GM12878 (cell line): ENCODE results near the gene ASB4. TPM values are rescaled to one million over a fixed set of nuclear protein-coding genes. Genes with fewer than 3 reads are reported as not detected.

Experiments
- ATAC-seq: fragments of 200-7000 bp; cut with Tn5 transposase; 3 replicates; pipeline ENCODE4 v1.9.1; 2020; ENCODE audit warnings: mild to moderate bottlenecking, moderate library complexity
- BruUV-seq: library from RNA; stranded (reverse); fragments of 400-500 nt; replicated peaks from 2 replicates; lab custom pipeline; 2021; lab: Mats Ljungman, UMichigan
- CTCF ChIA-PET: fragments of 300-600 bp; sonication (Branson Sonifier 250); formaldehyde crosslinking; extraction: SDS; loops from one replicate; lab custom pipeline; 2021; ENCODE audit warnings: inconsistent platforms; lab: Yijun Ruan, JAX
- POLR2A ChIA-PET: fragments of 350-600 bp; formaldehyde crosslinking; extraction: SDS; loops from one replicate; lab custom pipeline; 2021; ENCODE audit warnings: inconsistent platforms; lab: Charles Lee
- RAD21 ChIA-PET: fragments of 300-600 bp; sonication (Branson Sonifier 250); formaldehyde crosslinking; loops from one replicate; lab custom pipeline; 2023; ENCODE audit warnings: antibody characterized with exemption; ENCODE audit not compliant: unreplicated experiment; lab: Charles Lee
- SMC1A ChIA-PET: fragments of 300-600 bp; sonication (Branson Sonifier 250); formaldehyde crosslinking; loops from one replicate; lab custom pipeline; 2023; ENCODE audit not compliant: unreplicated experiment, uncharacterized antibody; lab: Charles Lee
- DNase-seq: peaks from one replicate; pipeline ENCODE4 v3.0.0-alpha.2; 2011; ENCODE audit warnings: low read depth, low spot score
- FAIRE-seq: peaks from 3 replicates; lab custom pipeline; 2011; peaks lifted over from hg19 to GRCh38; lab: Jason Lieb, UNC
- H2AFZ ChIP-seq: 2 replicates; pipeline ENCODE4 v1.6.0; 2011; ENCODE audit warnings: low read depth, low read length, control low read depth; ENCODE audit not compliant: control insufficient read depth
- H3K27ac ChIP-seq: 2 replicates; pipeline ENCODE4 v1.5.1; 2011; ENCODE audit warnings: control low read depth; ENCODE audit not compliant: control insufficient read depth, insufficient read depth
- H3K27me3 ChIP-seq, 2 experiments: replicated peaks in 1 of 2; 2 replicates each; pipeline versions ENCODE4 v1.6.0 to v1.6.1; 2011; ENCODE audit warnings: low read length in 1 of 2; ENCODE audit not compliant: control insufficient read depth in 2 of 2, insufficient read depth in 2 of 2
- H3K36me3 ChIP-seq, 2 experiments: 2 replicates each; pipeline ENCODE4 v1.5.1; 2011; ENCODE audit warnings: low read length in 1 of 2; ENCODE audit not compliant: control insufficient read depth in 2 of 2, insufficient read depth in 2 of 2
- H3K4me1 ChIP-seq: 2 replicates; pipeline ENCODE4 v1.6.1; 2011; ENCODE audit warnings: mild to moderate bottlenecking, low read length, moderate library complexity, mixed read lengths; ENCODE audit not compliant: control insufficient read depth, insufficient read depth
- H3K4me2 ChIP-seq: 2 replicates; pipeline ENCODE4 v1.6.0; 2011; ENCODE audit warnings: control low read depth; ENCODE audit not compliant: control insufficient read depth, insufficient read depth
- H3K4me3 ChIP-seq: fragments of 200-600 bp; sonication (generic); 2 replicates; pipeline ENCODE4 v1.5.1; 2016
- H3K79me2 ChIP-seq: 2 replicates; pipeline ENCODE4 v1.6.0; 2011; ENCODE audit warnings: low read length; ENCODE audit not compliant: control insufficient read depth, insufficient read depth
- H3K9ac ChIP-seq: 2 replicates; pipeline ENCODE4 v1.8.0; 2011; ENCODE audit warnings: low read length, control low read depth, mixed read lengths; ENCODE audit not compliant: control insufficient read depth, insufficient read depth
- H3K9me3 ChIP-seq: replicated peaks from 3 replicates; pipeline ENCODE4 v1.5.1; 2011; ENCODE audit warnings: mild to moderate bottlenecking, low read length; ENCODE audit not compliant: control insufficient read depth, insufficient read depth
- H4K20me1 ChIP-seq: 2 replicates; pipeline ENCODE4 v1.6.0; 2011; ENCODE audit not compliant: control insufficient read depth, insufficient read depth
- BCLAF1 ChIP-seq: fragments of 450-650 bp; IDR thresholded peaks from 2 replicates; pipeline ENCODE4 v1.6.1; 2017; ENCODE audit warnings: antibody characterized with exemption, mild to moderate bottlenecking, moderate library complexity
- BMI1 ChIP-seq: fragments of 450-650 bp; IDR thresholded peaks from 2 replicates; pipeline ENCODE4 v1.6.1; 2016; ENCODE audit warnings: mild to moderate bottlenecking, moderate library complexity, borderline replicate concordance
- CBFB ChIP-seq: IDR thresholded peaks from 2 replicates; pipeline ENCODE4 v1.6.1; 2016; ENCODE audit warnings: antibody characterized with exemption, low read depth
- ETV6 ChIP-seq, 2 experiments: fragments of 450-650 bp in 1 of 2; IDR thresholded peaks in 1 of 2; conservative IDR thresholded peaks in 1 of 2; 2 replicates each; pipeline ENCODE4 v1.6.1; 2014; ENCODE audit warnings: antibody characterized with exemption in 1 of 2, borderline replicate concordance in 1 of 2, low read depth in 1 of 2, mild to moderate bottlenecking in 1 of 2, moderate library complexity in 1 of 2
- FOS ChIP-seq: IDR thresholded peaks from 3 replicates; pipeline ENCODE4 v1.6.1; 2011; ENCODE audit warnings: borderline replicate concordance; ENCODE audit not compliant: insufficient read length; ENCODE audit errors: extremely low read depth
- FOXM1 ChIP-seq: IDR thresholded peaks from 2 replicates; pipeline ENCODE4 v1.6.1; 2012; ENCODE audit warnings: low read depth, mild to moderate bottlenecking, inconsistent platforms, low read length, moderate library complexity
- HSF1 ChIP-seq: fragments of 150-350 bp; IDR thresholded peaks from 2 replicates; pipeline ENCODE4 v1.6.1; 2014; ENCODE audit warnings: mild to moderate bottlenecking, low read depth, low read length
- IKZF1 ChIP-seq: fragments of 450-650 bp; conservative IDR thresholded peaks from 2 replicates; pipeline ENCODE4 v1.6.1; 2017; ENCODE audit warnings: antibody characterized with exemption, mild to moderate bottlenecking
- MTA2 ChIP-seq: fragments of 450-650 bp; IDR thresholded peaks from 2 replicates; pipeline ENCODE4 v1.6.1; 2016; ENCODE audit warnings: low read depth, mild to moderate bottlenecking, moderate library complexity
- NFXL1 ChIP-seq: fragments of 450-650 bp; IDR thresholded peaks from 2 replicates; pipeline ENCODE4 v1.6.1; 2017; ENCODE audit warnings: antibody characterized with exemption, mild to moderate bottlenecking, borderline replicate concordance
- RAD51 ChIP-seq: fragments of 450-650 bp; IDR thresholded peaks from 2 replicates; pipeline ENCODE4 v1.6.1; 2016; ENCODE audit warnings: moderate library complexity, mild to moderate bottlenecking, inconsistent platforms
- SMAD5 ChIP-seq: IDR thresholded peaks from 2 replicates; pipeline ENCODE4 v1.6.1; 2016; ENCODE audit warnings: antibody characterized with exemption, low read depth
- SMC3 ChIP-seq: IDR thresholded peaks from 2 replicates; pipeline ENCODE4 v1.6.1; 2011; ENCODE audit warnings: low read length, improper control_type of control experiment, borderline replicate concordance
- SP1 ChIP-seq: IDR thresholded peaks from one replicate; pipeline ENCODE4 v1.6.1; 2011; ENCODE audit warnings: low read depth, low read length
- YY1 ChIP-seq: IDR thresholded peaks from 2 replicates; pipeline ENCODE4 v1.6.1; 2011; ENCODE audit warnings: low read depth, mild to moderate bottlenecking, low read length
- ZBED1 ChIP-seq: IDR thresholded peaks from 2 replicates; pipeline ENCODE4 v1.6.1; 2016; ENCODE audit warnings: borderline replicate concordance
- ZNF207 ChIP-seq: fragments of 450-650 bp; IDR thresholded peaks from 2 replicates; pipeline ENCODE4 v1.6.1; 2014; ENCODE audit warnings: antibody characterized with exemption, mild to moderate bottlenecking, borderline replicate concordance
- ZNF217 ChIP-seq: fragments of 450-650 bp; IDR thresholded peaks from 2 replicates; pipeline ENCODE4 v1.6.1; 2017; ENCODE audit warnings: antibody characterized with exemption, mild to moderate bottlenecking
- WGBS: methylation state at CpG from one replicate; pipeline ENCODE4 v1.1.6; 2016; ENCODE audit warnings: low lambda C conversion rate; ENCODE audit not compliant: insufficient replicate concordance, insufficient coverage; ENCODE audit errors: missing lambda C conversion rate; 5-methylcytosine and 5-hydroxymethylcytosine counted together
- in situ Hi-C: fragments of 300-500 bp; cut with MboI; formaldehyde crosslinking; loops from 9 replicates; pipeline ENCODE4 v1.14.3; 2018; ENCODE audit warnings: mixed read lengths
- intact Hi-C: fragments of 100-400 bp; cut with micrococcal nuclease; formaldehyde crosslinking; loops from one replicate; pipeline ENCODE4 v1.14.2; 2022; ENCODE audit not compliant: unreplicated experiment
- polyA plus RNA-seq, 11 experiments: library from polyadenylated mRNA; depleted of rRNA in 4 of 11; unstranded in 6 of 11; stranded (reverse) in 5 of 11; fragments of >200 nt; fragmentation: Nextera tagmentation in 4 of 11; fragmentation: Illumina TruSeq in 1 of 11; extraction: Ambion mirVana in 4 of 11; extraction: Trizol in 1 of 11; gene quantifications; 1 replicate in 1 of 11; 2 replicates in 10 of 11; pipeline versions ENCODE4 v1.2.1 to v1.2.3, GENCODE V29; 2011 to 2016; ENCODE audit warnings: inconsistent platforms in 2 of 11, missing spikeins in 2 of 11, low read depth in 1 of 11
- total RNA-seq, 4 experiments: library from RNA; depleted of rRNA in 3 of 4; stranded (reverse); fragments of >200 nt in 3 of 4; fragmentation: Illumina TruSeq in 1 of 4; extraction: Trizol in 1 of 4; gene quantifications; 2 replicates each; pipeline versions ENCODE4 v1.2.1 to v1.2.3, GENCODE V29; 2013 to 2021

ASB4 gene
- total and polyA plus RNA-seq, 10 of the 15 experiments (the other 5 are each of a cell fraction or from before 2014, with no cell fraction given): 0.12 to 1.1 TPM; not detected in 8

- in situ Hi-C loops (no loop called here), intact Hi-C loops (no loop called here)
- Histone ChIP-seq H3K9ac (no peak overlapping the region), H3K4me3 (no peak overlapping the region), H3K27me3 (no peaks in the 10 kb centered on the region), H3K4me1 (no peaks in the 10 kb centered on the region), H3K9me3 (no peaks in the 10 kb centered on the region), H4K20me1 (no peaks in the 10 kb centered on the region; the same call in 1 of the 2 replicates), H3K27ac (no peak overlapping the region), H3K4me2 (no peak overlapping the region), H3K79me2 (no peaks in the 10 kb centered on the region), H2AFZ (no peak overlapping the region), H3K36me3 (no peaks in the 10 kb centered on the region)
- no TSS peak for BruUV-seq
- TF ChIP-seq MTA2 (no peak), SMC3 (no peak), FOS (no peak), HSF1 (no peak), ZBED1 (no peak), SMAD5 (no peak), IKZF1 (no peak), NFXL1 (no peak), ZNF217 (no peak), RAD51 (no peak), FOXM1 (no peak), BCLAF1 (no peak), CBFB (no peak), ZNF207 (no peak), YY1 (no peak), ETV6 (conservative IDR thresholded peaks at IDR 0.05 in 1 of 2, IDR thresholded peaks at IDR 0.05 in 1 of 2; ENCODE audit: borderline replicate concordance in 1 of 2, low read depth in 1 of 2) (no peak), SP1 (no peak), BMI1 (no peak)
- RAD21 ChIA-PET: interaction anchor here (0.9 kb wide), 1 partner anchor 101 kb away, joined by 3 read pairs; no protein-coding TSS in a partner anchor
- ATAC-seq (no peak), DNase-seq (no peak), FAIRE-seq (no peak)
- POLR2A ChIA-PET: no interaction called here
- 0% methylated on average over 3 of the region's 3 CpGs for WGBS
- CTCF ChIA-PET: interaction anchor here (0.7 to 1.0 kb wide), 3 partner anchors 39 to 53 kb away, joined by 3 to 4 read pairs (median 3); no protein-coding TSS in a partner anchor
- SMC1A ChIA-PET: interaction anchor here (1.5 kb wide), 1 partner anchor 94 kb away, joined by 4 read pairs; no protein-coding TSS in a partner anchor
These were observed 99.7 kb downstream of the ASB4 start for GRCh38 chr7:95585426-95585789.
